BE2C (cell line): ENCODE data around the gene CPLX1. TPM values are rescaled to one million over a fixed set of nuclear protein-coding genes. Genes with fewer than 3 reads are reported as not detected.

Experiments
- DNase-seq: peaks from one replicate; pipeline ENCODE4 v3.0.0-alpha.2; 2020
- H3K27me3 ChIP-seq: fragments of 250-450 bp; sonication (Bioruptor Pico); 2 replicates; pipeline ENCODE4 v1.5.1; 2020; ENCODE audit warnings: mild to moderate bottlenecking
- H3K36me3 ChIP-seq: fragments of 250-450 bp; sonication (Bioruptor Pico); 2 replicates; pipeline ENCODE4 v1.5.1; 2020; ENCODE audit warnings: mild to moderate bottlenecking
- H3K4me1 ChIP-seq: fragments of 250-450 bp; sonication (Bioruptor Pico); 2 replicates; pipeline ENCODE4 v1.5.1; 2020
- H3K4me3 ChIP-seq: 2 replicates; pipeline ENCODE4 v1.5.1; 2011; ENCODE audit warnings: low read depth, low read length
- H3K9me3 ChIP-seq: fragments of 250-450 bp; sonication (Bioruptor Pico); 2 replicates; pipeline ENCODE4 v1.5.1; 2020
- polyA plus RNA-seq: library from polyadenylated mRNA; unstranded; fragments of >200 nt; gene quantifications from one replicate; pipeline ENCODE4 v1.2.1, GENCODE V29; 2012; ENCODE audit warnings: low read depth, missing spikeins; ENCODE audit not compliant: insufficient read length, insufficient read depth
- TF ChIP-seq, protein P1 (sequence below): IDR thresholded peaks from 2 replicates; pipeline ENCODE4 v1.5.1; 2012; ENCODE audit warnings: mild to moderate bottlenecking, low read depth, low read length

The CPLX1 gene
- 71.1 TPM for polyA plus RNA-seq

GRCh38 chr4:825971-826330, at the start of gene CPLX1:
TSS of gene CPLX1 (minus strand) at chr4:826129. CDS start at chr4:824522, 1,607 bp downstream.
- Histone ChIP-seq H3K36me3 (peaks cover 38% of the 10 kb centered on the region), H3K4me1 (peaks cover 17% of the 10 kb centered on the region), H3K4me3 (peak within 1 kb of the TSS; percentile 74), H3K27me3 (no peaks in the 10 kb centered on the region), H3K9me3 (no peaks in the 10 kb centered on the region)
- TF ChIP-seq, protein P1, sequence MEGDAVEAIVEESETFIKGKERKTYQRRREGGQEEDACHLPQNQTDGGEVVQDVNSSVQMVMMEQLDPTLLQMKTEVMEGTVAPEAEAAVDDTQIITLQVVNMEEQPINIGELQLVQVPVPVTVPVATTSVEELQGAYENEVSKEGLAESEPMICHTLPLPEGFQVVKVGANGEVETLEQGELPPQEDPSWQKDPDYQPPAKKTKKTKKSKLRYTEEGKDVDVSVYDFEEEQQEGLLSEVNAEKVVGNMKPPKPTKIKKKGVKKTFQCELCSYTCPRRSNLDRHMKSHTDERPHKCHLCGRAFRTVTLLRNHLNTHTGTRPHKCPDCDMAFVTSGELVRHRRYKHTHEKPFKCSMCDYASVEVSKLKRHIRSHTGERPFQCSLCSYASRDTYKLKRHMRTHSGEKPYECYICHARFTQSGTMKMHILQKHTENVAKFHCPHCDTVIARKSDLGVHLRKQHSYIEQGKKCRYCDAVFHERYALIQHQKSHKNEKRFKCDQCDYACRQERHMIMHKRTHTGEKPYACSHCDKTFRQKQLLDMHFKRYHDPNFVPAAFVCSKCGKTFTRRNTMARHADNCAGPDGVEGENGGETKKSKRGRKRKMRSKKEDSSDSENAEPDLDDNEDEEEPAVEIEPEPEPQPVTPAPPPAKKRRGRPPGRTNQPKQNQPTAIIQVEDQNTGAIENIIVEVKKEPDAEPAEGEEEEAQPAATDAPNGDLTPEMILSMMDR: no peak
- DNase-seq: peak; percentile 91

- peaks cover 43% of the 10 kb centered on the region for H3K36me3 ChIP-seq
- DNase-seq: no peak
- TF ChIP-seq, protein P1: no peak
Measured at GRCh38 chr4:874971-875817, 49.3 kb upstream of the CPLX1 start.

GRCh38 chr4:874056-874455, 48.1 kb upstream of the CPLX1 start:
- TF ChIP-seq, protein P1: no peak
- no peak for DNase-seq
- H3K36me3 ChIP-seq: peaks cover 45% of the 10 kb centered on the region
- no peaks in the 10 kb centered on the region; the same call in 1 of the 2 replicates for H3K9me3 ChIP-seq
- H3K4me1 ChIP-seq: no peaks in the 10 kb centered on the region
- H3K27me3 ChIP-seq: no peaks in the 10 kb centered on the region
- no peak overlapping the region for H3K4me3 ChIP-seq

More at GRCh38 chr4:874971-875817, 49.3 kb upstream of the CPLX1 start:
- Histone ChIP-seq H3K9me3 (no peaks in the 10 kb centered on the region), H3K4me1 (no peaks in the 10 kb centered on the region), H3K27me3 (no peaks in the 10 kb centered on the region), H3K4me3 (no peak overlapping the region)

GRCh38 chr4:872241-872981, 46.5 kb upstream of the CPLX1 start:
- Histone ChIP-seq H3K27me3 (no peaks in the 10 kb centered on the region), H3K36me3 (peaks cover 41% of the 10 kb centered on the region)
- TF ChIP-seq, protein P1: no peak

DNA sequence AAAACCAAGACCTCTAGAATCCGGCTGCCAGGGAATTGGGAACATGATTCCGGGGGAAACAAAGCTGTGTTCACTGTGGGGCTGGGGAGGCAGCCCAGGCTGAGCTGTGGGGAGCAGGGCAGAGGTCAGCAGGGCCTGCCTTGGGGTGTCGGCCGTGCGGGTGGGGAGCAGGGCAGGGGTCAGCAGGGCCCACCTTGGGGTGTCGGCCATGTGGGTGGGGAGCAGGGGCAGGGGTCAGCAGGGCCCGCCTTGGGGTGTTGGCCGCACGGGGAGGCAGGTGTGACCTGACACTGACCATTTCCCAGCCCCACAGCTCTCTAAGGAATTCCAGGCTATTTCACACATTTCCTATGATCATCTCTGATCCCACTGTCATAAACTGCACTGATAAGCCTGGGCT, 45.6 kb upstream of the CPLX1 start:
- no peaks in the 10 kb centered on the region for H3K27me3 ChIP-seq
- no peak for DNase-seq
- H3K4me1 ChIP-seq: no peaks in the 10 kb centered on the region
- H3K9me3 ChIP-seq: no peaks in the 10 kb centered on the region; the same call in 1 of the 2 replicates
- TF ChIP-seq, protein P1: no peak
- peaks cover 39% of the 10 kb centered on the region for H3K36me3 ChIP-seq
- H3K4me3 ChIP-seq: no peak overlapping the region

More at GRCh38 chr4:872241-872981, 46.5 kb upstream of the CPLX1 start:
- H3K4me3 ChIP-seq: no peak overlapping the region
- no peaks in the 10 kb centered on the region for H3K4me1 ChIP-seq
- no peak for DNase-seq
- no peaks in the 10 kb centered on the region; the same call in 1 of the 2 replicates for H3K9me3 ChIP-seq
